Loucy (cell line): Measurements from ENCODE around the gene TUBA3E.
"Not testable (repeated sequence)": the region's sequence is repeated elsewhere in the genome, so short reads cannot be mapped to it uniquely, and the experiment has no call there.

Source experiments
- H2AFZ ChIP-seq: fragments of 200-600 bp; sonication (generic); 2 replicates; pipeline ENCODE4 v1.6.0; 2016; ENCODE audit warnings: antibody characterized with exemption, mild to moderate bottlenecking, low read length, moderate library complexity
- H3F3A ChIP-seq: fragments of 200-600 bp; 2 replicates; pipeline ENCODE4 v1.6.0; 2016; ENCODE audit warnings: antibody characterized with exemption, low read depth, mild to moderate bottlenecking
- H3K27me3 ChIP-seq: fragments of 200-600 bp; sonication (generic); 2 replicates; pipeline ENCODE4 v1.6.1; 2014; ENCODE audit warnings: low read length, mild to moderate bottlenecking; ENCODE audit not compliant: insufficient read depth, poor library complexity, severe bottlenecking
- H3K36me3 ChIP-seq: fragments of 200-600 bp; sonication (generic); 2 replicates; pipeline ENCODE4 v1.6.1; 2016; ENCODE audit warnings: low read length; ENCODE audit not compliant: insufficient read depth
- H3K4me1 ChIP-seq: fragments of 200-600 bp; sonication (generic); 2 replicates; pipeline ENCODE4 v1.5.1; 2014; ENCODE audit warnings: low read length, mild to moderate bottlenecking; ENCODE audit not compliant: insufficient read depth, poor library complexity, severe bottlenecking
- H3K4me2 ChIP-seq: fragments of 200-600 bp; sonication (generic); 2 replicates; pipeline ENCODE4 v1.6.0; 2014; ENCODE audit warnings: antibody characterized with exemption, low read length, low read depth, mild to moderate bottlenecking; ENCODE audit not compliant: poor library complexity, severe bottlenecking
- H3K4me3 ChIP-seq: fragments of 200-600 bp; sonication (generic); 2 replicates; pipeline ENCODE4 v1.5.1; 2014; ENCODE audit warnings: low read length, mild to moderate bottlenecking, mixed read lengths; ENCODE audit not compliant: poor library complexity, severe bottlenecking
- H3K79me2 ChIP-seq: fragments of 200-600 bp; sonication (generic); 2 replicates; pipeline ENCODE4 v1.6.1; 2014; ENCODE audit warnings: low read length; ENCODE audit not compliant: insufficient read depth
- H3K9ac ChIP-seq: fragments of 200-600 bp; sonication (generic); 2 replicates; pipeline ENCODE4 v1.6.0; 2014; ENCODE audit warnings: mild to moderate bottlenecking, low read depth, low read length, moderate library complexity; ENCODE audit not compliant: poor library complexity, severe bottlenecking
- H3K9me2 ChIP-seq: fragments of 200-600 bp; sonication (generic); replicated peaks from 2 replicates; pipeline ENCODE4 v1.6.1; 2016; ENCODE audit warnings: low read depth, low read length, mixed read lengths
- H3K9me3 ChIP-seq: fragments of 200-600 bp; sonication (generic); 2 replicates; pipeline ENCODE4 v1.6.1; 2014; ENCODE audit warnings: mild to moderate bottlenecking, antibody characterized with exemption, low read length, low read depth; ENCODE audit not compliant: insufficient read depth
- H4K20me1 ChIP-seq: fragments of 200-600 bp; sonication (generic); 2 replicates; pipeline ENCODE4 v1.6.0; 2014; ENCODE audit warnings: antibody characterized with exemption, low read length, mild to moderate bottlenecking; ENCODE audit not compliant: insufficient read depth, poor library complexity, severe bottlenecking
- EZH2phosphoT487 ChIP-seq: fragments of 200-600 bp; IDR thresholded peaks from 2 replicates; pipeline ENCODE4 v1.6.1; 2018; ENCODE audit warnings: antibody characterized with exemption, mild to moderate bottlenecking, moderate library complexity, borderline replicate concordance
- TF ChIP-seq, protein P1 (sequence below): fragments of 200-600 bp; sonication (generic); conservative IDR thresholded peaks from 2 replicates; pipeline ENCODE4 v1.5.1; 2014; ENCODE audit warnings: mild to moderate bottlenecking, antibody characterized with exemption, low read length

The TUBA3E gene

GRCh38 chr2:130162968-130163367, 35.3 kb downstream of the TUBA3E start:
- H3K9me3 ChIP-seq = no peaks in the 10 kb centered on the region
- no peaks in the 10 kb centered on the region for H3K4me1 ChIP-seq
- peaks cover 67% of the 10 kb centered on the region; the same call in 1 of the 2 replicates for H3K36me3 ChIP-seq
- H2AFZ ChIP-seq = no peak overlapping the region
- H3K4me2 ChIP-seq = no peak overlapping the region
- H3K9ac ChIP-seq = no peak overlapping the region
- H4K20me1 ChIP-seq = no peaks in the 10 kb centered on the region
- H3K9me2 ChIP-seq = no peaks in the 10 kb centered on the region
- TF ChIP-seq EZH2phosphoT487 = no peak
- TF ChIP-seq, protein P1, sequence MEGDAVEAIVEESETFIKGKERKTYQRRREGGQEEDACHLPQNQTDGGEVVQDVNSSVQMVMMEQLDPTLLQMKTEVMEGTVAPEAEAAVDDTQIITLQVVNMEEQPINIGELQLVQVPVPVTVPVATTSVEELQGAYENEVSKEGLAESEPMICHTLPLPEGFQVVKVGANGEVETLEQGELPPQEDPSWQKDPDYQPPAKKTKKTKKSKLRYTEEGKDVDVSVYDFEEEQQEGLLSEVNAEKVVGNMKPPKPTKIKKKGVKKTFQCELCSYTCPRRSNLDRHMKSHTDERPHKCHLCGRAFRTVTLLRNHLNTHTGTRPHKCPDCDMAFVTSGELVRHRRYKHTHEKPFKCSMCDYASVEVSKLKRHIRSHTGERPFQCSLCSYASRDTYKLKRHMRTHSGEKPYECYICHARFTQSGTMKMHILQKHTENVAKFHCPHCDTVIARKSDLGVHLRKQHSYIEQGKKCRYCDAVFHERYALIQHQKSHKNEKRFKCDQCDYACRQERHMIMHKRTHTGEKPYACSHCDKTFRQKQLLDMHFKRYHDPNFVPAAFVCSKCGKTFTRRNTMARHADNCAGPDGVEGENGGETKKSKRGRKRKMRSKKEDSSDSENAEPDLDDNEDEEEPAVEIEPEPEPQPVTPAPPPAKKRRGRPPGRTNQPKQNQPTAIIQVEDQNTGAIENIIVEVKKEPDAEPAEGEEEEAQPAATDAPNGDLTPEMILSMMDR = no peak
- H3K4me3 ChIP-seq = no peak overlapping the region
- H3K79me2 ChIP-seq = no peaks in the 10 kb centered on the region
- H3F3A ChIP-seq = no peaks in the 10 kb centered on the region
- no peaks in the 10 kb centered on the region for H3K27me3 ChIP-seq

DNA sequence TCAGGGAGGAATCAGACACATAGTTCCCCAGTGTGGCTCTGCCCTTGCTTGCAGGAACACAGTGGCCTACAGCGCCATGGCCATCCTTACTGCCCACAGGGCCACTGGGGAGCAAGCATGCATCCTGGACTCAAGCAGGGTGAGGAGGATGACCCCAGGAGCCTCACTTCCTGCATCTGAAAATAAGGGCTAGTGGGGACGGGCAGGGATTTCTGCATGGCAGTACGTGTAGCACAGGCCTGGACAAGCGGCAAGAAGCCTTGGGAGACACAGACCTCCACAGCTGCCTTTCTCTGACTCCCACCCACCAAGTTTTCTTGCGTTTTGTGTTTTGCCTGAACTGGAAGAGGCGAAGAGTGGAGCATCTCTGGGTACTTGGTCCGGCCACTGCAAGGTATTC, 35.8 kb downstream of the TUBA3E start:
- H4K20me1 ChIP-seq = not testable (repeated sequence)
- H3K36me3 ChIP-seq = peaks cover 63% of the 10 kb centered on the region; the same call in 1 of the 2 replicates

GRCh38 chr2:130160838-130161705, 37.2 kb downstream of the TUBA3E start:
- not testable (repeated sequence) for H4K20me1 ChIP-seq, H3K79me2 ChIP-seq, H3K9ac ChIP-seq, H3K4me1 ChIP-seq, H3K4me2 ChIP-seq, H3K9me3 ChIP-seq, H2AFZ ChIP-seq, H3K4me3 ChIP-seq, H3F3A ChIP-seq, H3K9me2 ChIP-seq, H3K27me3 ChIP-seq
- peaks cover 53% of the 10 kb centered on the region; the same call in 1 of the 2 replicates for H3K36me3 ChIP-seq

More for the DNA sequence above, 35.8 kb downstream of the TUBA3E start:
- not testable (repeated sequence) for H3K9me2 ChIP-seq, H3K4me3 ChIP-seq, H2AFZ ChIP-seq, H3K9ac ChIP-seq, H3K79me2 ChIP-seq, H3K4me1 ChIP-seq, H3K9me3 ChIP-seq, H3F3A ChIP-seq, H3K27me3 ChIP-seq, H3K4me2 ChIP-seq

GRCh38 chr2:130160131-130160530, 38.1 kb downstream of the TUBA3E start:
- TF ChIP-seq, protein P1 = no peak
- no peak for TF ChIP-seq EZH2phosphoT487
- Histone ChIP-seq H2AFZ (no peak overlapping the region), H3K9ac (no peak overlapping the region), H3K36me3 (peaks cover 50% of the 10 kb centered on the region; the same call in 1 of the 2 replicates), H3K27me3 (no peaks in the 10 kb centered on the region), H3K9me3 (no peaks in the 10 kb centered on the region), H3K9me2 (no peaks in the 10 kb centered on the region), H3K4me2 (no peak overlapping the region), H3K4me1 (no peaks in the 10 kb centered on the region), H3F3A (no peaks in the 10 kb centered on the region), H4K20me1 (no peaks in the 10 kb centered on the region), H3K79me2 (no peaks in the 10 kb centered on the region), H3K4me3 (no peak overlapping the region)

DNA sequence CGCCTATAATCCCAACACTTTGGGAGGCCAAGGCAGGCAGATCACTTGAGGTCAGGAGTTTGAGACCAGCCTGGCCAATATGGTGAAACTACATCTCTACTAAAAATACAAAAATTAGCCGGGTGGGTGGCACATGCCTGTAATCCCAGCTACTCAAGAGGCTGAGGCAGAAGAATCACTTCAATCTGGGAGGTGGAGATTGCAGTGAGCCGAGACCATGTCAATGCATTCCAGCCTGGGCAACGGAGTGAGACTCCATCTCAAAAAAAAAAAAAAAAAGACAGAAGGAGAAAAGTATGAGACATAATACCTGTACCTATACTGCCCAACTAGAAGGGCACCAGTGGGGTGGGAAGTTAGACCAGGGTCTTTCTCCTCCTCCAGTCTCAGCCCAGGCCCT, 38.9 kb downstream of the TUBA3E start:
- not testable (repeated sequence) for H3K9me3 ChIP-seq, H3F3A ChIP-seq, H3K9me2 ChIP-seq, H3K4me2 ChIP-seq, H3K27me3 ChIP-seq, H2AFZ ChIP-seq, H3K9ac ChIP-seq, H4K20me1 ChIP-seq, H3K79me2 ChIP-seq, H3K4me1 ChIP-seq, H3K4me3 ChIP-seq
- peaks cover 49% of the 10 kb centered on the region; the same call in 1 of the 2 replicates for H3K36me3 ChIP-seq
